DMS 273 treated with DMSO at 0.1 percent for 48 hours (cell line): ENCODE data around the gene MAGI1.
A peak's percentile ranks its signal among the peaks of the same experiment; 100 is the strongest.

Experiments
- DNase-seq: peaks from one replicate; lab custom pipeline; 2025; lab: John Stamatoyannopoulos, UW

The MAGI1 gene

GRCh38 chr3:65793495-65794200 is 245.1 kb downstream of the MAGI1 start:
- no peak for DNase-seq

- DNase-seq, result no peak
These were observed 250.3 kb downstream of the MAGI1 start for GRCh38 chr3:65788461-65788860.

- no peak for DNase-seq
These were observed 250.9 kb downstream of the MAGI1 start for GRCh38 chr3:65787827-65788226.

GRCh38 chr3:65787340-65787739 is 251.4 kb downstream of the MAGI1 start:
- DNase-seq, result peak; percentile 37

- DNase-seq, result no peak
These were observed 251.8 kb downstream of the MAGI1 start for GRCh38 chr3:65786890-65787289.

GRCh38 chr3:65785065-65785645 is 253.6 kb downstream of the MAGI1 start:
- peak; percentile 10 for DNase-seq

- DNase-seq, result no peak
These were observed 255.6 kb downstream of the MAGI1 start for GRCh38 chr3:65783117-65783516.

- no peak for DNase-seq
These were observed 257.1 kb downstream of the MAGI1 start for GRCh38 chr3:65781594-65781993.

- no peak for DNase-seq
These were observed 259.3 kb downstream of the MAGI1 start for GRCh38 chr3:65779390-65779789.

- no peak for DNase-seq
These were observed 259.8 kb downstream of the MAGI1 start for GRCh38 chr3:65778968-65779367.

GRCh38 chr3:65777050-65777449 is 261.7 kb downstream of the MAGI1 start:
- no peak for DNase-seq

GRCh38 chr3:65776494-65776893 is 262.2 kb downstream of the MAGI1 start:
- DNase-seq, result no peak

- no peak for DNase-seq
These were observed 262.6 kb downstream of the MAGI1 start for GRCh38 chr3:65776081-65776480.

GRCh38 chr3:65772758-65773157 is 266.0 kb downstream of the MAGI1 start:
- DNase-seq, result no peak

GRCh38 chr3:65767551-65767950 is 271.2 kb downstream of the MAGI1 start:
- DNase-seq, result no peak

GRCh38 chr3:65762235-65762580 is 276.5 kb downstream of the MAGI1 start:
- DNase-seq, result no peak

GRCh38 chr3:65761446-65762234 is 277.1 kb downstream of the MAGI1 start:
- DNase-seq, result no peak

GRCh38 chr3:65758876-65759598 is 279.7 kb downstream of the MAGI1 start:
- no peak for DNase-seq

GRCh38 chr3:65758438-65758837 is 280.3 kb downstream of the MAGI1 start:
- no peak for DNase-seq

- DNase-seq, result no peak
These were observed 286.1 kb downstream of the MAGI1 start for GRCh38 chr3:65752636-65753035.

GRCh38 chr3:65751123-65751700 is 287.5 kb downstream of the MAGI1 start:
- no peak for DNase-seq

- DNase-seq, result no peak
These were observed 289.7 kb downstream of the MAGI1 start for GRCh38 chr3:65749066-65749465.
